Hematopoietic multipotent progenitor cell (in vitro differentiated cells): ENCODE data around the gene ZMYND8. TPM values are rescaled to one million over a fixed set of nuclear protein-coding genes. Genes with fewer than 3 reads are reported as not detected.
A peak's percentile ranks its signal among the peaks of the same experiment; 100 is the strongest.
"Not testable (repeated sequence)": the region's sequence is repeated elsewhere in the genome, so short reads cannot be mapped to it uniquely, and the experiment has no call there.

Source experiments
- DNase-seq, 3 donors: peaks; one replicate each; pipeline ENCODE4 v3.0.0-alpha.2; 2011 to 2015; ENCODE audit warnings: low read depth in 2 of 3, low spot score in 2 of 3
- total RNA-seq: library from RNA; depleted of rRNA; stranded (reverse); fragments of >200 nt; gene quantifications from one replicate; pipeline ENCODE4 v1.2.3, GENCODE V29; 2012

Gene ZMYND8
- total RNA-seq, 1 donor: 38.2 TPM

DNA sequence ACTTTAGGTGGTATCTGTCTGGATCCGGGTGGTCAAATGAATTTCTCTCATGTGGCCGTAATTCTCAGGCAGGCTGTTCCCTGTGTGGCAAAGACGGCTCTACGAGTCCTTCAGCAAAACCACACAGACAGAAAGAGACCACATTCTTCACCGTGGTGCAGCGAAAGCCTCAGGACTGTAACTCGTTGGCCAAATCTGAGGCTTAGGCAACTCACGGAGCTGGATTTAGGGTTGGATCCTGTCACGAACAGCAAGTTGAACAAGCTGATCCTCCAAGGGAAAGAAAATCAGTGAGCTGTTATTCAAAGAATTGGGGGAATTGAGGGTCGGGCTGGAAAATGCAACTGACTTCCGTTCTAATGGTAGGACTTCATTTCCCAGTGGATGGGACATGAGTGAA, 167.4 kb downstream of the ZMYND8 start:
- no peak for DNase-seq

DNA sequence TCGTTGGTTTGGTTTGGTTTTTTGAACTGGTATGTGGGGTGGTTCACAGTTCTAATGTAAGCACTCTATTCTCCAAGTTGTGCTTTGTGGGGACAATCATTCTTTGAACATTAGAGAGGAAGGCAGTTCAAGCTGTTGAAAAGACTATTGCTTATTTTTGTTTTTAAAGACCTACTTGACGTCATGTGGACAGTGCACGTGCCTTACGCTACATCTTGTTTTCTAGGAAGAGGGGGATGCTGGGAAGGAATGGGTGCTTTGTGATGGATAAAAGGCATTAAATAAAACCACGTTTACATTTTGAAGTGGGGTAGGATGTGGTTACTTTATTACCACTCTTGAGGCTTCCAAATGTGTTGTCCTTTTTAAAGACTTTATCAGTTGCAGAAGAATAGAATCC, 168.0 kb downstream of the ZMYND8 start:
- DNase-seq: no peak

DNA sequence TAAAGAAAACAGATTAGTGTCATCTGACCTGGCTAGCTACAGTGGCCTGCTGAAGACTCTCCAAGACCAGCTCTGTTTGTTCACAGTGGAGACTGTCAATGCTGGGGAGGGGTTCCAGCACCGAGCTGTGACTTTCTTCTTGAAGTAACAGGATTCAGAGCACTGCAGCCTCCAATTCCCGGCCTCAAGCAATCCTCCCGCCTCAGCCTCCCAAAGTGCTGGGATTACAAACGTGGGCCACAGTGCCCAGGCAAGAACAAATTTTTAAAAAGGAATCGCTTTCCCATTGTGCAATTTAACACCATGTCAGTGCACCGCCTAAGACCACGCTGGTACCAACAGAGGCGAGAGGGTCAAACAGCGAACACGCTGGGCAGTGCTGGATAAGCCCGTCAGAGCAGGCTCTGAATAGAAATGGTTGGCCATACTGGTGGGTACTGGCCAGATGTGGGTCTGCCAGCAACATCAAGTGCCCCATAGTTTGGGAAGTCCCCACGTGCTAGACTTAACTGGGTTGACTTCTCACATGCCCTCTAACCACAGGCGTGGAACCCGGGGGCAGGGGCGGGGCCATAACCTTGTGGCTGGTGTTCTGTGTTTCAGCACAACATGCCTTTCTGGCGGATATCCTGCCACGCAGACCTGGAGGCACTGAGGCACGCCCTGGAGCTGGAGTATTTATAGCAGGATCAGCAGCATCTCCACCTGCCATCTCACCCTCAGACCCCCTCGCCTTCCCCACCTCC, 168.9 kb downstream of the ZMYND8 start:
- no peak for DNase-seq

DNA sequence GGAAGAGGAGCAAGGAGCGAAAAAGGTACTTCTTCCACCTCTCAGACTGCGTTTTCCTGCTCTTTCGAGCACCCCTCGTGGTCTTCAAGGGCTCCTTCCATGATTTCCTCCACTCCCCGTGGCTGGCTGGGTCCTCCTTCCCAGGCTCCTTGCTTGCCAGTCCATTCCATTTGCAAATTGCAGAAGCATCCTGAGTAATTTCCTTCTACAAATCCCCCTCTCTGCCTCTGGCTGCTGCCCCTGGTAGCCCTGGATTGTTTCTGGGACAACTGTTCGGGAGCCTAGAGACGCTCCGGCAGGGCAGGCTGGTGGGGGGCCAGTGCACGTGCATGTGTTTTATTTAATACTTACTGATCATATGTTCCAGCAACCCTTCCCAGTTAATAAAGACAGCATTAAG, 173.1 kb downstream of the ZMYND8 start:
- no peak for DNase-seq

DNA sequence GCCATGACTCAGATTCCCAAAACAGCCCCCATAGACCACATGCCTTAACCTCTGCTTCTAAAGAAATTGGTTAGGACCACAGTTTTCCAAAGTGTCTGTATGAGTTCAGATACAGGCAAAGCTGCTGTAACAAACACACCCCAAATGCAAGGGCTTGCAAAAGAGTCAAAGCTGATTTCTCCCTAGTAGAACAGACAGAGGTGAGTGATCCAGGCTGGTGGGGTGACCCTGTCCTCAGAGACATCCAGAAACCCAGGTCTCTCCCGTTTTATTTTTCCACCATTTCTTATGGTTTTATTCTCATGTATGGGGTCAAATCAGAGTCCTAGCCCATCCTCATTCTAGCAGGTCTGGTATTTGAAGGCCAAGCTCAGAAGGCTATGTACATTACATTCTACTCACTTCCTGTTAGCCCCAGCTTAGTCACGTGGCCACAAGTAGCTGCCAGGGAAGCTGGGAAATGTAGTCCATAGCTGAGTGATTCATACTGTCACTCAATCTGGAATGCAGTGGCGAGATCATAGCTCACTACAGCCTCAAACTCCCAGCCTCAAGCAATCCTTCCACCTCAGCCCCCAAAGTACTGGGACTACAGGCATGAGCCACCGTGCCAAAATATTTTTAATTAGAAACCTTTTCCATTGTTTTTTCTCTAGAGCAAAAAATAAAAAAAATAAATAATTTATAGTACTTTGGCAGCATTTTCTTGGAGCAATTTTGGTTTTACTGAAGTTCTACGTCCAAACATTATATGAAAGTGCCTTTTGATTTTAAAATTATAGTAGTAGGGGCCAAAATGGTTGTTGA, 175.2 kb downstream of the ZMYND8 start:
- DNase-seq: peak in 1 of 3 donors; percentile 10

DNA sequence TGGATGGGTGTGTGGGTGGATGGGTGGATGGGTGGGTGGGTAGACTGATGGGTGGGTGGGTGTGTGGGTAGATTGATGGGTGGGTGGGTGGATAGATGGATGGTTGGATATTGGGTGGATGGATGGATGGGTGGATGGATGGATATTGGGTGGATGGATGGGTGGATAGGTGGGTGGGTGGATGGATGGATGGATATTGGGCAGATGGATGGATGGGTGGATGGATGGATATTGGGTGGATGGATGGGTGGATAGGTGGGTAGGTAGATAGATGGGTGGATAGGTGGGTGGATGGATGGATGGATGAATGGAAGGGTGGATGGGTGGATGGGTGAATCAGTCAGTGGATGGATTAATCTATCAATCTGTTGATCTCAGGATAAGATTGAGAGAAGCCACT, 177.2 kb downstream of the ZMYND8 start:
- DNase-seq: no peak

DNA sequence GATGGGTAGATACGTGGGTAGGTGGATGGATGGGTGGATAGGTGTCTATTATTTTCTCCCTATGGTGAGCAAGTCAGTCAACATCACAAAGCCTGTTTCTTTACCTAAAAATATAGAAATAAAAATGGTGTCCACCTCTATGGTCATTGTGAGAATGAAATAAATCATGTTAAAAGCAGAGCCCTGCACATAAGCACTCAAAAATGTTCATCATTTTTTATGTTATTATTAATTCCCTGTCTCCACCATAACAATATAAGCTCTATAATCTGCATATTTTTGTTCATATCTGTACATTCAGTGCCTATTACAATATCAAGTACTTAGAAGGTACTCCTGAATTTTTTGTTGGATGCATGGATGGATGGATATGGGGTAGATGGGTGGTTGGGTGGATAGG, 177.6 kb downstream of the ZMYND8 start:
- DNase-seq: no peak

DNA sequence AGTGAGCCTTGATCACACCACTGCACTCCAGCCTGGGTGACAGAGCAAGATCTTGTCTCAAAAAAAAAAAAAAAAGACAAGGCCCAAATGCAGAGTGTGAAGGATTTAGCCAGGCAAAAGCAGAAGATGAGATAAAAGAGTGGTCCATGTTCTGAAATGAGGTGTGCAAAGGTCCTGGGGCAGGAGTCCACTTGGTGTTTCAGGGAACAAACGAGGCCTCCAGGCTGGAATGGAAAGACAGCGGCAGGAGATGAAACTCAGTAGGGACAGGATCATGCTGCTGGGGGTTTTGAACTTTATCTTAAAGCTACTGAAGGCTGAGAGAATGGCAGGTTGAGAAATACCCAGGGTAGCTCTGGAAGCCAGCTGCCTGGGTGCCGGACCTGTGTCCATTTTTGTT, 178.2 kb downstream of the ZMYND8 start:
- no peak for DNase-seq

DNA sequence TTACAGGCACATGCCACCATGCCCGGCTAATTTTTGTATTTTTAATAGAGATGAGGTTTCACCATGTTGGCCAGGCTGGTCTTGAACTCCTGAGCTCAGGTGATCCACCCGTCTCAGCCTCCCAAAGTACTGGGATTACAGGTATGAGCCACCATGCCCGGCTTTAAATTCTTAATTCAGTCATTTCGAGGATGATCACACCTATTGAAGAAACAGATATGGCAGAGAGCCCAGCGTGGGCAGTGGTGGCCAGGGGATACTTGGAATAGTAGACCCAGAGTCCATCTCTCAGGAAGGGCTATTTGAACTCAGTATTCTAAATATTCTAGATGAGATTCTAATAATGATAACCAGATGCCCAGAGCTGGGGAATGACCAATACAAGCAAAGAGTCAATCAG, 180.3 kb downstream of the ZMYND8 start:
- DNase-seq: not testable (repeated sequence)

DNA sequence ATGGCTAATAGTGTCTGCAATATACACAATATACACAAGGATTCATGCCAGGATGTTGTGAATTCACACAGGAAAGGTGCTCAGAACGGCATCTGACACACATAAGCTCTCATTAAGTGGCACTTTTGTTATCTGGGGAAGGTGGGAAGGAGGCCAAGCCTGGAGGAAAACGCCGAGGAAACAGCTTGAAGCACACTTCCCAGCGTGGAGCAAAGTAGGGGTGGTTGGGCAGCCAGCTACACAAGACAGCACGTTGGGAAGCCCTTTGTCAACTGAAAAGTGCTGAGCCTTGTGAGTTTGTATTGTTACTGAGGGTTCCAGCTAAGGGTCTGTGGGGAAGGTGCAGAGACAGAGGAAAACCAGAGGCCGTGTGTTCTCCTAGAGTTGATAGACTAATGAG, 181.0 kb downstream of the ZMYND8 start:
- DNase-seq: no peak

DNA sequence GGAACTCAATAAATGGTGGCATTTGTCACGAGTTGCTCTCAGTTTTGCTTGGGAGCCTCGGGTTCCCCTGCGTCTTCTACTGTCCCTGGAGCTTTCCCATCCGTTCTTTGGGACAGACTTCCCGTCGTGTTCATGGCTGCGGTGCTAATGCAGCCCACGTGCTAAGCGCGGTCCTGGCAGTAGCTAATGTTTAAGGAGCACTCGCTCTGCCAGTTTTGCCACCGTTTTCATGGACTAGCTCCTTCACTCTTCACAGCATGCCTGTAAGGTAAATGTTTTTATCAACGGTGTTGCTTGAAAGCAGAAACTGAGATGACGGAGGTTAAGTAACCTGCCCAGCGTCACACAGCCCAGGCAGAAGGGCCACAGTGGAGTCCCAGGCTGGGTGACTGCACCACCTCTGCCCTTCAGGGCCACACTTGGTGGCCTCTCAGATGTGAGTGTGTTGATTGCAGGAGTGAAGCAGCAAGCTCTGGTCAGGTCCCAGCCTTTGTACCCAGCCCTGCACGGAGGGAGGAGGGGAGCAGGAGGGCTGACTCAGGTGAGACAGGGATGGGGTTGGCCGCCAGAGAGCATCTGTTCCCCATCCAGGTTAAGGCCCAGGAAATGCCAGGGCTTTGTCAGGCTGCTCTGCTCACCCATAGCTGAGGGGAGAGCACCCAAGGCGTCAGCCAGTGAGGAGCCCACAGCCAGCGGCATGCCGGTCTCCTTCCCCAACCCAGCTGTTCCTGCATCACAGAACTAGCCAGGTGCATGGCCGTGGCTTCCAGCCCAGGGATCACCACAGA, 181.8 kb downstream of the ZMYND8 start:
- DNase-seq: no peak

DNA sequence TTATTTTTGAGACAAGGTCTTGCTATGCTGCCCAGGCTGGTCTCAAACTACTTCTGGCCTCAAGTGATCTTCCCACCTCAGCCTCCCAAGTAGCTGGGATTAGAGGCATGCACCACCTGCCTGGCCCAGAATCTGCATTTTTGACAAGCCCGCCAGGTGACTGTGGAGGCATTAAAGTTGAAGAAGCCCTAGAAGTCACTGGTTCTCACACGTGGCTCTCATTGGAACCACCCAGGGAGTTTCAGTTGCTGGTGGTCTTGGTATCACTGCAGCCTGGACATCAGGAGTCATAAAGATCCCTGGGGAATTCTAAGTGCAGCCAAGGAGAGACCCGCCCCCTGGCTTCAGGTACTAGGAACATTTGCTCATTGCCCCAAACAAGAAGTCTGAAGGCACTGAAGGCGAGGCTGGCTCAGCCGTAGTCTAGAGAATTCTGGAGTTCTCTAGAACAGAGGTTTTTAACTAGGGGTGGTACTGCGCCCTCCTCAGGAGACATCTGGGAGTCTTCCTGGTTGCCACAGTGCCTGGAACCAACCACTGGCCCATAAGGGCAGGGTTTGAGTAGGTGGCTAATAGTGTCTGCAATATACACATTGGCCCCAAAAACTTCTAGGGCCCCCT, 182.8 kb downstream of the ZMYND8 start:
- no peak for DNase-seq

DNA sequence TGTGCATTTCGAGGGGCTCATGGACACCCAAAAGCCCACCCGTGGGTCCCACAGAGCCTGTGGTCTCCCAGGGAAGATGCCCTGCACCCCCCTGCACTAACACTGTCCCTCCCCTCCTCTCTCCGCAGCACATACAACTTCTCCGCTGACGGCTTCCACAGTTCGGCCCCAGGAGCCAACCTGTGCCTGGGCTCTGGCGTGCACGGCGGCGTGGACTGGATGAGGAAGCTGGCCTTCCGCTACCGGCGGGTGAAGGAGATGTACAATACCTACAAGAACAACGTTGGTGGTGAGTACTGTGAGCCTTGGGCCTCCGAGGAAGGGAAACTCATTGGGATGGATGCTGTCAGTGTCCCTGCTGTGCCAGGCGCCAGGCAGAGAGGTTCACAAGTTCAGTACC, 183.9 kb downstream of the ZMYND8 start:
- no peak for DNase-seq

DNA sequence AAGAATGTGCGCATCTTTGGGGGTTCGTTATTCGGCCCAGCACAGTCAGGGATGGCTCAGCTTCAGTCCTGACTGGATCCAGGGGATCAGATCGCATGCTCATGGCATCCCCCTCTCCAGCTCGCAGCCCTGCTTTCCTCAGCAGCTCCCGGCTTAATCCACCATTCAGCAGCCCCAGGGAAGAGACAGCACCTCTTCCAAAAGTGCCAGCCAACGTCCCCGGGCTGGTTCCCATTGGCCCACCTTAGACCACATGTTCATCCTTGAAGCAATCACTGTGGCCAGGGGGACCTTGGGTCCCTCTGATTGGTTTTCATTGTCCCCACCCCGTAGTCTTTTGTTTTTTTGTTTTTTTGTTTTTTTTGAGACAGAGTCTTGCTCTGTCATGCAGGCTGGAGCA, 188.7 kb downstream of the ZMYND8 start:
- DNase-seq: no peak

DNA sequence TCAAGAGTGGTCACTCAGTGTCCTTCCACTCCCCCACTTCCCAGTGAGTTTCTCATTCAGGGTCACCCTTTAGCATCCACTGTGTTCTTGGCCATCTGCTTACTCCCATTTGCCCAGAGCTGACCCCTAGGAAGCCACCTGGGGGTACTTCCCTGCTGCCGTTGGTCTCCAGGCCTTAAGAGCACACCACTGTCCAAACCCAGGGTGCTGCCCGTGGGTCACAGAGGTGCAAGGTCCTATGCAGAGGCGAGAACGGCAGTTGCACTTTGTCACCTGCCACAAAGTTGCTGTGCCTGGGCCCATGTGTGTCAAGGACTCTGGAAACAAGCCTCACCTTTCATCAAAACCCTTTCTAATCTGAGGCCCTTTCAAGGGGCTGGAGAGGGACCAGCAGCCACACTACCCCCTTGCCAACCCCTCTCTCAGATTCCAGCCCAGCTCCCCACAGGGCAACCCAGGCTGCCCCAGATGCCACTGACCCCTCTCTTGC, 191.1 kb downstream of the ZMYND8 start:
- DNase-seq: no peak

DNA sequence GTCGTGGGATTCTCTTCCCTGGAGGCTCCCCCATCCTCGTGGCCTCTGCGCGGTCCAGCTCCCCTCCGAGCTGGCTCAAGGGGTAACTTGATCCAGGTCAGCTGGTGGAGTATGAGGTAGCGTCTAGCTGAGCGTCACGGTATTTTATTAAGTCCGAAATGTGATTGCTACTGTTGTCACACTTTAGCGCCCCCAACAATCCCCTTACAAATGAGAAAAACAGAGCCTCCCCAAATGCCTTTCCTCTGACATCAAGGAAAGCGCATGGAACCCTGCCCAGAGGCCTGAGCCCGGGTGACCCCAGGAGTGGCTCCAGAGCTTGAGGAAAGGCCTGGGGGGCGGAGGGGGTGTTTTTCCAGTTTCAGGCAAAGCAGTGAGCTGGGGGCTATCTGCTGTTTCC, 192.4 kb downstream of the ZMYND8 start:
- no peak for DNase-seq

DNA sequence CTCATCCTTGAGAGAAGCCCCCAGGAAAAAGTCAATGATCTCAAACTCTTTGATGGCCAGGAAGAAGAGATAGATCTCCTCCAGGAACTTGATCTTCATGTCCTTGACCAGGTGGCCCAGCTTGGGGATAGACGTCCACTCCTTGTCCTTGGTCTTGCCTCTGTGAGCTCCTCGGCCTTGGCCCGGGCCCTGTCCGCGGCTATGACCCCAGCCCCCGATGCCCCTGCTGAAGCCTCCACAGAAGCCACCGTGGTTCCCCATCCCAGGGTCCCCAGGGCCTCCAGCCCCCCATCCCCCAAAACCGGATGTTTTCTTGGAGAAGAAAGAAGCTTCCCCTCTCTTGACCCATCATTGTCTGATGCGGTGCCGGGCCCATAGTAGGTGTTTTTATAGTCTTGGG, 195.1 kb downstream of the ZMYND8 start:
- no peak for DNase-seq

DNA sequence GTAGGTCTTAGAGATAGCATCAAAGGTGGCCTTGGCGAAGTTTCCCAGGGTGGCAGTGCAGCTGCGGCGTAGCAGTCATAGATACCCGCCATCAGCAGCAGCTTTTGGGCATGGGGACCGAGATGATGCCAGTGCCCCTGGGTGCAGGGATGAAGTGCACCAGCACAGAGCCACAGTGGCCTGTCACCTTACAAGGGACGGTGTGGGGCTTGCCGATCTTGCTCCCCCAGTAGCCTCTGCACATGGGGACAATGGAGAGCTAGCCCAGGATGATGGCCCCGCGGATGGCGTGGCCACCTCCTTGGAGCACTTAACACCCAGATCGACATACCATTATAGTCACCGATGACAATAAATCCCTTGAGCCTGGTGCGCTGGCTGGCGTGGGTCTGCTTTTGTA, 195.5 kb downstream of the ZMYND8 start:
- DNase-seq: no peak

DNA sequence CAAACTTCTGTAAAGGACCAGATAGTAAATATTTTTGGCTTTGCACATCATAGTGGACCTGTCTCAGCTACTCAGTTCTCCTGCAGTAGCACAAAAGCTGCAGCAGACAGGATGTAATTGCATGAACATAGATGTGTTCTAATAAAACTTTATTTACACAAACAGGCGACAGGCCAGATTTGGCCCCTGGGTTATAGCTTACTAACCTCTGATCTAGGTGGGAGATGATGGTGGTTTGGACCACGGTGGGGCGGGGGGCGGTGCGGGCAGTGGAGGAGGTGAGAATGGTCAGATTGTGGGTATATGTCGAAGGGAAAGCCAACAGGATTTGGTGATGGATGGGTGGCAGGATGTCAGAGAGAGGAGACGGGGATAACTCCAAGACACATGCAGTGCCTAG, 196.3 kb downstream of the ZMYND8 start:
- no peak for DNase-seq
